Measurements from ENCODE around the gene NAA30.

DNA sequence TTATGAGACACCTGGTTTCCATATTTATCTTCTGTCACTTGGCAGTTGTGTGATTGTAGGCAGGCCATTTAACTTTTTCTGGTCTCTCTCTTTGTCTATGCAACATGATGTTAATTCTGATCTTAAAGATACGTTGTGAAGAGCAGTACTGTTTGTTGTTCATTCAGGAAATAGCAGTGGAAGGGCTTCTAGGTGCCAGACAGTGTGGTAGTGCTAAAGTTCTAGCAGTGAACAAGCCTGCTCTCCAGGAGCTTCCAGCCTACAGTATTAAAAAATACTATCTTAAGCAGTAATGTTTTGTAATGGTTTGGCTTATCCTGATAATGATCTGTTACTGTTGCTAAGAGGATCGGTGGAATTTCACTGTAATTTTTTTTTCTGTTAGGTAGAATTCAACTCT, 15.2 kb downstream of the NAA30 start:
- TF ChIP-seq, protein P1, sequence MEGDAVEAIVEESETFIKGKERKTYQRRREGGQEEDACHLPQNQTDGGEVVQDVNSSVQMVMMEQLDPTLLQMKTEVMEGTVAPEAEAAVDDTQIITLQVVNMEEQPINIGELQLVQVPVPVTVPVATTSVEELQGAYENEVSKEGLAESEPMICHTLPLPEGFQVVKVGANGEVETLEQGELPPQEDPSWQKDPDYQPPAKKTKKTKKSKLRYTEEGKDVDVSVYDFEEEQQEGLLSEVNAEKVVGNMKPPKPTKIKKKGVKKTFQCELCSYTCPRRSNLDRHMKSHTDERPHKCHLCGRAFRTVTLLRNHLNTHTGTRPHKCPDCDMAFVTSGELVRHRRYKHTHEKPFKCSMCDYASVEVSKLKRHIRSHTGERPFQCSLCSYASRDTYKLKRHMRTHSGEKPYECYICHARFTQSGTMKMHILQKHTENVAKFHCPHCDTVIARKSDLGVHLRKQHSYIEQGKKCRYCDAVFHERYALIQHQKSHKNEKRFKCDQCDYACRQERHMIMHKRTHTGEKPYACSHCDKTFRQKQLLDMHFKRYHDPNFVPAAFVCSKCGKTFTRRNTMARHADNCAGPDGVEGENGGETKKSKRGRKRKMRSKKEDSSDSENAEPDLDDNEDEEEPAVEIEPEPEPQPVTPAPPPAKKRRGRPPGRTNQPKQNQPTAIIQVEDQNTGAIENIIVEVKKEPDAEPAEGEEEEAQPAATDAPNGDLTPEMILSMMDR (IDR thresholded peaks at IDR 0.05): no peak
- TF ChIP-seq POLR2A (IDR thresholded peaks at IDR 0.05): no peak
